Endodermal cell (in vitro differentiated cells): ENCODE measurements around the gene EMX2. TPM values are rescaled to one million over a fixed set of nuclear protein-coding genes. Genes with fewer than 3 reads are reported as not detected.

Source experiments
- DNase-seq: peaks from one replicate; pipeline ENCODE4 v3.0.0-alpha.2; 2017
- H3K27ac ChIP-seq: 2 replicates; pipeline ENCODE4 v1.5.1; 2013; ENCODE audit warnings: mild to moderate bottlenecking, low read depth, low read length, moderate library complexity
- H3K27me3 ChIP-seq: 2 replicates; pipeline ENCODE4 v1.6.1; 2013; ENCODE audit warnings: mild to moderate bottlenecking, low read length, moderate library complexity; ENCODE audit not compliant: insufficient read depth, control insufficient read depth, poor library complexity, severe bottlenecking
- H3K36me3 ChIP-seq: 2 replicates; pipeline ENCODE4 v1.7.0; 2013; ENCODE audit warnings: mild to moderate bottlenecking, low read length, moderate library complexity; ENCODE audit not compliant: control insufficient read depth, insufficient read depth
- H3K4me1 ChIP-seq: one replicate; pipeline ENCODE4 v1.7.0; 2013; ENCODE audit warnings: low read length; ENCODE audit not compliant: control insufficient read depth, insufficient read depth
- H3K4me3 ChIP-seq: 2 replicates; pipeline ENCODE4 v1.5.1; 2013; ENCODE audit warnings: mild to moderate bottlenecking, low read length, moderate library complexity
- H3K9ac ChIP-seq: 2 replicates; pipeline ENCODE4 v1.6.1; 2013; ENCODE audit warnings: mild to moderate bottlenecking, low read length, moderate library complexity; ENCODE audit not compliant: poor library complexity, severe bottlenecking; ENCODE audit errors: extremely low read depth
- H3K9me3 ChIP-seq: 2 replicates; pipeline ENCODE4 v1.6.1; 2013; ENCODE audit warnings: mild to moderate bottlenecking, low read length, moderate library complexity; ENCODE audit not compliant: control insufficient read depth
- H3K27ac Mint-ChIP-seq: 2 replicates; pipeline ENCODE4 v1.8.0; 2020; ENCODE audit warnings: mixed read lengths
- H3K27me3 Mint-ChIP-seq: 2 replicates; pipeline ENCODE4 v1.8.0; 2021; ENCODE audit warnings: mild to moderate bottlenecking, mixed read lengths; ENCODE audit not compliant: insufficient read depth
- H3K36me3 Mint-ChIP-seq: 2 replicates; pipeline ENCODE4 v1.8.0; 2020; ENCODE audit warnings: low read depth, mixed read lengths
- H3K4me1 Mint-ChIP-seq: 2 replicates; pipeline ENCODE4 v1.8.0; 2020; ENCODE audit warnings: mixed read lengths
- H3K4me3 Mint-ChIP-seq: 2 replicates; pipeline ENCODE4 v1.8.0; 2020; ENCODE audit warnings: mild to moderate bottlenecking, moderate library complexity, mixed read lengths
- H3K9me3 Mint-ChIP-seq: 2 replicates; pipeline ENCODE4 v1.8.0; 2020; ENCODE audit warnings: mild to moderate bottlenecking, mixed read lengths
- CTCF ChIP-seq: fragments of 200-600 bp; sonication (generic); conservative IDR thresholded peaks from 2 replicates; pipeline ENCODE4 v1.5.0; 2021; ENCODE audit warnings: antibody characterized with exemption, mild to moderate bottlenecking
- WGBS, 2 experiments: methylation state at CpG; one replicate each; pipeline versions ENCODE4 v1.1.5 to v1.1.7; 2013; ENCODE audit warnings: missing lambda C conversion rate in 2 of 2, mixed read lengths in 1 of 2; ENCODE audit not compliant: insufficient coverage in 1 of 2, insufficient read length in 1 of 2; 5-methylcytosine and 5-hydroxymethylcytosine counted together
- total RNA-seq, 2 donors: library from RNA; stranded (reverse); fragmentation: NEBNext Ultra II Directional in 1 of 2; extraction: Animal tissue kit (Norgen Biotek cat#: 25700) in 1 of 2; gene quantifications; 2 replicates in 1 of 2; 3 replicates in 1 of 2; pipeline ENCODE4 v1.2.1, GENCODE V29; 2021

Gene EMX2
- total RNA-seq, 2 donors from 2014 or later, result 0.18 TPM; not detected in 1

DNA sequence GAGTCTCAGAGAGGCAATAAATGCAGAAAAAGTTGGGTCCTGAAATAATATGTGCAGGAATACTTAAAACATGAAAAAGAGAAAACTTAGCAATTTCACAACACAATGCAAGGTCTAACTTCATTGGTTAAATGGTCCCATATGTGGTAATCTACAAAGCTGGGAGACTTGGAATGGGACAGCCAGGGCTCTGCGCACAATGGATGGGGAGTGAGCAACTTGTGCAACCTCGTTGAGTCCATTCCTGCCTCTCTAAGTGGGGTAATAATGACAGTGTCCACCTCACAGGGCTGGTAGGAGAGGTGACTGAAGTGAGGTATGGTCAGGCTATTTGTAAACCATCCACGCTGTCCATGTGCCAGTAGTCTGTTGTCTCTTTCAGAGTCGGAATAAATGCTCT is 11.8 kb upstream of the EMX2 start:
- no peak overlapping the region for H3K27ac ChIP-seq
- H3K9me3 ChIP-seq, result no peaks in the 10 kb centered on the region
- Mint-ChIP-seq H3K36me3 (no peaks in the 10 kb centered on the region), H3K9me3 (no peaks in the 10 kb centered on the region), H3K27me3 (peaks cover 95% of the 10 kb centered on the region), H3K27ac (no peak overlapping the region), H3K4me1 (peaks cover 15% of the 10 kb centered on the region), H3K4me3 (no peak overlapping the region)
- H3K27me3 ChIP-seq, result peaks cover 97% of the 10 kb centered on the region
- no peak overlapping the region for H3K4me3 ChIP-seq
- WGBS, 2 experiments, result 71 to 76% methylated on average over 1 to 4 of the region's 4 CpGs
- no peaks in the 10 kb centered on the region for H3K36me3 ChIP-seq
- H3K9ac ChIP-seq, result no peak overlapping the region
- DNase-seq, result no peak
- no peak for TF ChIP-seq CTCF
- H3K4me1 ChIP-seq, result peaks cover 7% of the 10 kb centered on the region

DNA sequence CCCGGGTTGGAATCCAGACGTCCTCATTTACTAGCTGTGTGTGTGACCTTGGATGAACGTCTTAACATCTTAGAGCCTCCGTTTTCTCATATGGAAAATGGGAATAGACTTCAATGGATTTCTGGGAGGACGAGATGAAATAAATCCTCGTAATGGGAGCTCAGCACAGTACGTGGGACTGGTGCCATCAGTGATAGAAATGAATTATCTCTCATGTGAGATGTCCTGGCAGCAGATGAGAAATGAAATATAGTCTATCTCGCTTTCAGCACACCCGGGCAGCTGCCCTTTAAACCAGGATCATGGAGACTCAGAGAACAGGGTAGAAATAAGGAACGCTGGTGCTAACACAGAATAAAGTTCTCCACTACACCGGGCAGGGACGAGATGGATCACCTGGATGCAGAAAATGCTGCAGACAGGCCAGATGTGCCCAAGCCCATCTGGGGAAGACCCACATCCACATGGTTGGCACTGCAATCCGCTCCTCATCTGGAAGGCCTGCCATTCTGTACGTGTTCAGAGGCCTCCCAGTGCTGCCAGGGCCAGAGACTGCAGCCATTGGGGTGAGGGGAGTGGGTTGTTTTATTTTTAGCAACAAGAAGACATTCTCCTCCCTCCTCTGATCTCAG is 11.1 kb upstream of the EMX2 start:
- 53 to 60% methylated on average over 12 to 14 of the region's 14 CpGs for WGBS, 2 experiments

GRCh38 chr10:117532003-117532385 is 10.6 kb upstream of the EMX2 start:
- Mint-ChIP-seq H3K4me1 (peaks cover 15% of the 10 kb centered on the region), H3K4me3 (no peak overlapping the region), H3K27ac (no peak overlapping the region), H3K27me3 (peaks cover 99% of the 10 kb centered on the region), H3K9me3 (no peaks in the 10 kb centered on the region), H3K36me3 (no peaks in the 10 kb centered on the region)
- H3K4me3 ChIP-seq, result no peak overlapping the region
- H3K9ac ChIP-seq, result no peak overlapping the region
- no peak for TF ChIP-seq CTCF
- peaks cover 99% of the 10 kb centered on the region for H3K27me3 ChIP-seq
- DNase-seq, result no peak
- H3K36me3 ChIP-seq, result no peaks in the 10 kb centered on the region
- 37% methylated on average over 3 of the region's 3 CpGs; no CpG with 5 or more reads in 1 of the 2 experiments for WGBS, 2 experiments
- no peaks in the 10 kb centered on the region for H3K9me3 ChIP-seq
- peaks cover 7% of the 10 kb centered on the region for H3K4me1 ChIP-seq
- H3K27ac ChIP-seq, result no peak overlapping the region

More for the DNA sequence above, 11.1 kb upstream of the EMX2 start:
- H3K36me3 ChIP-seq, result no peaks in the 10 kb centered on the region
- no peaks in the 10 kb centered on the region for H3K9me3 ChIP-seq
- no peak for TF ChIP-seq CTCF
- no peak overlapping the region for H3K4me3 Mint-ChIP-seq
- H3K4me3 ChIP-seq, result no peak overlapping the region
- DNase-seq, result no peak
- no peak overlapping the region for H3K9ac ChIP-seq
- H3K27me3 Mint-ChIP-seq, result peaks cover 99% of the 10 kb centered on the region
- no peak overlapping the region for H3K27ac ChIP-seq
- H3K27ac Mint-ChIP-seq, result no peak overlapping the region
- peaks cover 15% of the 10 kb centered on the region for H3K4me1 Mint-ChIP-seq
- peaks cover 99% of the 10 kb centered on the region for H3K27me3 ChIP-seq
- peaks cover 7% of the 10 kb centered on the region for H3K4me1 ChIP-seq
- H3K36me3 Mint-ChIP-seq, result no peaks in the 10 kb centered on the region
- H3K9me3 Mint-ChIP-seq, result no peaks in the 10 kb centered on the region
